Measurements from ENCODE around the gene RPS6KA3. TPM values are rescaled to one million over a fixed set of nuclear protein-coding genes. Genes with fewer than 3 reads are reported as not detected.

RPS6KA3 gene
- total RNA-seq = 10 to 100 TPM; 35.9 to 53.6 (median 42.8) TPM

GRCh38 chrX:20266810-20267606 is at the start of gene RPS6KA3:
TSS of gene RPS6KA3 (minus strand) at chrX:20266909. CDS start at chrX:20266632, 277 bp downstream.
- no peak for TF ChIP-seq CTCF (IDR thresholded peaks at IDR 0.05; ENCODE audit: low read depth)

GRCh38 chrX:20315140-20315539 is 48.4 kb upstream of the RPS6KA3 start:
- no peak for TF ChIP-seq CTCF (IDR thresholded peaks at IDR 0.05; ENCODE audit: low read depth)

- TF ChIP-seq CTCF (IDR thresholded peaks at IDR 0.05; ENCODE audit: low read depth) = no peak
Observed at GRCh38 chrX:20313899-20314298, 47.2 kb upstream of the RPS6KA3 start.

- no peak for TF ChIP-seq CTCF (IDR thresholded peaks at IDR 0.05; ENCODE audit: low read depth)
Observed at GRCh38 chrX:20312018-20312417, 45.3 kb upstream of the RPS6KA3 start.

GRCh38 chrX:20311505-20311904 is 44.8 kb upstream of the RPS6KA3 start:
- TF ChIP-seq CTCF (IDR thresholded peaks at IDR 0.05; ENCODE audit: low read depth) = no peak

GRCh38 chrX:20309806-20310205 is 43.1 kb upstream of the RPS6KA3 start:
- TF ChIP-seq CTCF (IDR thresholded peaks at IDR 0.05; ENCODE audit: low read depth) = no peak

- TF ChIP-seq CTCF (IDR thresholded peaks at IDR 0.05; ENCODE audit: low read depth) = no peak
Observed at GRCh38 chrX:20306668-20307067, 40.0 kb upstream of the RPS6KA3 start.

Data from subcutaneous adipose tissue (tissue), 4 donors.